Keratinocyte (primary cell): ENCODE measurements around the gene CCRL2. TPM values are rescaled to one million over a fixed set of nuclear protein-coding genes. Genes with fewer than 3 reads are reported as not detected.
A peak's percentile ranks its signal among the peaks of the same experiment; 100 is the strongest.

Experiments used
- DNase-seq: peaks from one replicate; pipeline ENCODE4 v3.0.0-alpha.2; 2011; ENCODE audit warnings: low read depth, missing footprints, low spot score
- FAIRE-seq: peaks from 2 replicates; lab custom pipeline; 2011; peaks lifted over from hg19 to GRCh38; lab: Jason Lieb, UNC
- H2AFZ ChIP-seq: 2 replicates; pipeline ENCODE4 v1.6.0; 2012; ENCODE audit warnings: low read length, control low read depth, inconsistent platforms; ENCODE audit not compliant: control insufficient read depth
- H3K27ac ChIP-seq: 2 replicates; pipeline ENCODE4 v1.5.1; 2011; ENCODE audit warnings: low read length; ENCODE audit not compliant: control insufficient read depth, insufficient read depth
- H3K27me3 ChIP-seq: 3 replicates; pipeline ENCODE4 v1.6.0; 2011; ENCODE audit warnings: low read length; ENCODE audit not compliant: control insufficient read depth, insufficient read depth; ENCODE audit errors: extremely low read depth
- H3K36me3 ChIP-seq, 2 experiments: 2 replicates in 1 of 2; 3 replicates in 1 of 2; pipeline ENCODE4 v1.5.1; 2011; ENCODE audit warnings: low read length in 2 of 2, mild to moderate bottlenecking in 1 of 2; ENCODE audit not compliant: control insufficient read depth in 2 of 2, insufficient read depth in 2 of 2; ENCODE audit errors: extremely low read depth in 1 of 2
- H3K4me1 ChIP-seq: 3 replicates; pipeline ENCODE4 v1.5.1; 2011; ENCODE audit warnings: low read length; ENCODE audit not compliant: control insufficient read depth, insufficient read depth; ENCODE audit errors: extremely low read depth
- H3K4me2 ChIP-seq: 3 replicates; pipeline ENCODE4 v1.6.0; 2011; ENCODE audit warnings: low read depth, low read length; ENCODE audit not compliant: control insufficient read depth, insufficient read depth; ENCODE audit errors: extremely low read depth
- H3K4me3 ChIP-seq, 3 experiments: fragments of 200-600 bp in 1 of 3; sonication (generic) in 1 of 3; 2 replicates in 2 of 3; 3 replicates in 1 of 3; pipeline ENCODE4 v1.5.1; 2011 to 2016; ENCODE audit warnings: low read length in 3 of 3, mild to moderate bottlenecking in 3 of 3, control low read depth in 2 of 3, inconsistent platforms in 1 of 3, low read depth in 1 of 3, mixed read lengths in 1 of 3, mixed run types in 1 of 3, moderate library complexity in 1 of 3; ENCODE audit not compliant: control insufficient read depth in 2 of 3, insufficient read depth in 2 of 3; ENCODE audit errors: extremely low read depth in 1 of 3
- H3K79me2 ChIP-seq: 2 replicates; pipeline ENCODE4 v1.6.0; 2012; ENCODE audit warnings: low read length; ENCODE audit not compliant: control insufficient read depth, insufficient read depth
- H3K9ac ChIP-seq: 3 replicates; pipeline ENCODE4 v1.6.0; 2011; ENCODE audit warnings: low read length; ENCODE audit not compliant: control insufficient read depth, insufficient read depth; ENCODE audit errors: extremely low read depth
- H3K9me1 ChIP-seq: 3 replicates; pipeline ENCODE4 v1.6.0; 2011; ENCODE audit warnings: low read length; ENCODE audit not compliant: control insufficient read depth, insufficient read depth; ENCODE audit errors: extremely low read depth
- H3K9me3 ChIP-seq: 2 replicates; pipeline ENCODE4 v1.5.1; 2012; ENCODE audit warnings: low read depth, low read length; ENCODE audit not compliant: control insufficient read depth
- H4K20me1 ChIP-seq: 3 replicates; pipeline ENCODE4 v1.6.0; 2011; ENCODE audit warnings: low read length; ENCODE audit not compliant: control insufficient read depth, insufficient read depth; ENCODE audit errors: extremely low read depth
- CTCF ChIP-seq, 3 experiments: IDR thresholded peaks in 1 of 3; conservative IDR thresholded peaks in 1 of 3; optimal IDR thresholded peaks in 1 of 3; 2 replicates in 2 of 3; 3 replicates in 1 of 3; pipeline versions ENCODE3 to v1.5.1; 2011; ENCODE audit warnings: low read length in 3 of 3, mild to moderate bottlenecking in 3 of 3, moderate library complexity in 2 of 3, control low read depth in 1 of 3, inconsistent platforms in 1 of 3; ENCODE audit not compliant: insufficient read depth in 2 of 3; ENCODE audit errors: extremely low read depth in 1 of 3
- EZH2 ChIP-seq: IDR thresholded peaks from one replicate; pipeline ENCODE4 v1.6.1; 2012; ENCODE audit warnings: inconsistent platforms, mild to moderate bottlenecking, low read length, moderate library complexity
- dilution Hi-C: fragments of 300-500 bp; cut with MboI; formaldehyde crosslinking; loops from one replicate; pipeline ENCODE4 v1.7.0; 2020; ENCODE audit warnings: low sequenced_read_pairs; ENCODE audit not compliant: extremely low pct_ligation_motif_present
- polyA plus RNA-seq, 5 experiments: library from polyadenylated mRNA; depleted of rRNA in 3 of 5; stranded (reverse) in 3 of 5; stranded (forward) in 1 of 5; unstranded in 1 of 5; fragments of >200 nt; gene quantifications; 1 replicate in 1 of 5; 2 replicates in 3 of 5; 3 replicates in 1 of 5; pipeline versions ENCODE4 v1.2.1 to v1.2.3, GENCODE V29; 2011 to 2012; ENCODE audit warnings: missing spikeins in 2 of 5, low read depth in 1 of 5, low replicate concordance in 1 of 5

Gene CCRL2
- polyA plus RNA-seq, 1 donor (not counting 4 experiments of a cell fraction or from before 2014, with no cell fraction given): not detected

- no peak overlapping the region for H3K4me2 ChIP-seq
- dilution Hi-C loops: no loop called here
- no peaks in the 10 kb centered on the region for H3K9me3 ChIP-seq
- H3K4me1 ChIP-seq: peaks cover 7% of the 10 kb centered on the region
- H3K4me3 ChIP-seq: no peak overlapping the region
- no peaks in the 10 kb centered on the region for H3K36me3 ChIP-seq
- no peaks in the 10 kb centered on the region for H3K79me2 ChIP-seq
- no peak overlapping the region for H3K27ac ChIP-seq
- H3K27me3 ChIP-seq: peaks cover 13% of the 10 kb centered on the region
- no peak overlapping the region for H3K9ac ChIP-seq
- no peak for TF ChIP-seq EZH2
- TF ChIP-seq CTCF (optimal IDR thresholded peaks at IDR 0.05 in 1 of 3, IDR thresholded peaks at IDR 0.05 in 1 of 3, conservative IDR thresholded peaks at IDR 0.05 in 1 of 3; ENCODE audit: extremely low read depth in 1 of 3, insufficient read depth in 2 of 3, low read length in 3 of 3): no peak
- no peaks in the 10 kb centered on the region for H4K20me1 ChIP-seq
- H3K9me1 ChIP-seq: no peaks in the 10 kb centered on the region
- DNase-seq (no peak), FAIRE-seq (peak; percentile 36)
- no peak overlapping the region for H2AFZ ChIP-seq
Observed at GRCh38 chr3:46361408-46362283, 45.4 kb upstream of the CCRL2 start.

GRCh38 chr3:46365041-46365440 lies 42.0 kb upstream of the CCRL2 start:
- dilution Hi-C loops: no loop called here
- H3K27ac ChIP-seq: no peak overlapping the region

More at GRCh38 chr3:46365041-46365440, 42.0 kb upstream of the CCRL2 start:
- Histone ChIP-seq H3K36me3 (no peaks in the 10 kb centered on the region), H3K4me2 (no peak overlapping the region), H2AFZ (no peak overlapping the region), H3K4me1 (peaks cover 7% of the 10 kb centered on the region), H3K9ac (no peak overlapping the region), H3K79me2 (no peaks in the 10 kb centered on the region), H4K20me1 (no peaks in the 10 kb centered on the region), H3K9me3 (no peaks in the 10 kb centered on the region), H3K27me3 (no peaks in the 10 kb centered on the region), H3K9me1 (no peaks in the 10 kb centered on the region), H3K4me3 (no peak overlapping the region)
- DNase-seq: no peak
- TF ChIP-seq CTCF (optimal IDR thresholded peaks at IDR 0.05 in 1 of 3, IDR thresholded peaks at IDR 0.05 in 1 of 3, conservative IDR thresholded peaks at IDR 0.05 in 1 of 3; ENCODE audit: extremely low read depth in 1 of 3, insufficient read depth in 2 of 3, low read length in 3 of 3) (no peak), EZH2 (no peak)
- FAIRE-seq: no peak
